IMR-90 (cell line): ENCODE results near the gene ITPR2.

Experiments used
- BHLHE40 ChIP-seq: fragments of 150-350 bp; IDR thresholded peaks from 2 replicates; pipeline ENCODE4 v1.6.1; 2016; ENCODE audit warnings: mild to moderate bottlenecking, low read depth, low read length
- CEBPB ChIP-seq: IDR thresholded peaks from 2 replicates; pipeline ENCODE4 v1.6.1; 2012; ENCODE audit warnings: low read depth, low read length, improper control_type of control experiment
- CTCF ChIP-seq: conservative IDR thresholded peaks from 2 replicates; pipeline ENCODE4 v1.5.1; 2012; ENCODE audit warnings: mild to moderate bottlenecking, low read depth, low read length, improper control_type of control experiment
- MAFK ChIP-seq: IDR thresholded peaks from 2 replicates; pipeline ENCODE4 v1.6.1; 2012; ENCODE audit warnings: low read depth, low read length, improper control_type of control experiment
- MAZ ChIP-seq: IDR thresholded peaks from 2 replicates; pipeline ENCODE4 v1.6.1; 2012; ENCODE audit warnings: low read depth, mild to moderate bottlenecking, low read length, improper control_type of control experiment, moderate library complexity, borderline replicate concordance
- POLR2A ChIP-seq: IDR thresholded peaks from 2 replicates; pipeline ENCODE4 v1.6.1; 2012; ENCODE audit warnings: mild to moderate bottlenecking, low read depth, low read length
- RAD21 ChIP-seq: IDR thresholded peaks from 2 replicates; pipeline ENCODE4 v1.6.1; 2012; ENCODE audit warnings: low read length, improper control_type of control experiment
- RFX5 ChIP-seq: IDR thresholded peaks from 2 replicates; pipeline ENCODE4 v1.8.0; 2012; ENCODE audit warnings: low read depth, mild to moderate bottlenecking, low read length, moderate library complexity
- SMC3 ChIP-seq: fragments of 150-350 bp; IDR thresholded peaks from 2 replicates; pipeline ENCODE4 v1.6.1; 2016; ENCODE audit warnings: low read depth, mild to moderate bottlenecking, antibody characterized with exemption, low read length, moderate library complexity

GRCh38 chr12:26567126-26567525 is 265.9 kb downstream of the ITPR2 start:
- TF ChIP-seq RFX5, result no peak
- no peak for TF ChIP-seq CTCF
- TF ChIP-seq MAZ, result no peak
- TF ChIP-seq BHLHE40, result no peak
- TF ChIP-seq CEBPB, result no peak
- no peak for TF ChIP-seq MAFK
- no peak for TF ChIP-seq SMC3
- no peak for TF ChIP-seq POLR2A
- no peak for TF ChIP-seq RAD21
